SH-SY5Y (cell line): Measurements from ENCODE around the gene C2orf68.

Experiments
- GATA2 ChIP-seq: IDR thresholded peaks from 2 replicates; pipeline ENCODE4 v1.6.1; 2011; ENCODE audit warnings: mild to moderate bottlenecking, low read depth, low read length
- GATA3 ChIP-seq: IDR thresholded peaks from 2 replicates; pipeline ENCODE4 v1.6.1; 2011; ENCODE audit warnings: low read depth, mild to moderate bottlenecking, low read length, moderate library complexity

Gene C2orf68

DNA sequence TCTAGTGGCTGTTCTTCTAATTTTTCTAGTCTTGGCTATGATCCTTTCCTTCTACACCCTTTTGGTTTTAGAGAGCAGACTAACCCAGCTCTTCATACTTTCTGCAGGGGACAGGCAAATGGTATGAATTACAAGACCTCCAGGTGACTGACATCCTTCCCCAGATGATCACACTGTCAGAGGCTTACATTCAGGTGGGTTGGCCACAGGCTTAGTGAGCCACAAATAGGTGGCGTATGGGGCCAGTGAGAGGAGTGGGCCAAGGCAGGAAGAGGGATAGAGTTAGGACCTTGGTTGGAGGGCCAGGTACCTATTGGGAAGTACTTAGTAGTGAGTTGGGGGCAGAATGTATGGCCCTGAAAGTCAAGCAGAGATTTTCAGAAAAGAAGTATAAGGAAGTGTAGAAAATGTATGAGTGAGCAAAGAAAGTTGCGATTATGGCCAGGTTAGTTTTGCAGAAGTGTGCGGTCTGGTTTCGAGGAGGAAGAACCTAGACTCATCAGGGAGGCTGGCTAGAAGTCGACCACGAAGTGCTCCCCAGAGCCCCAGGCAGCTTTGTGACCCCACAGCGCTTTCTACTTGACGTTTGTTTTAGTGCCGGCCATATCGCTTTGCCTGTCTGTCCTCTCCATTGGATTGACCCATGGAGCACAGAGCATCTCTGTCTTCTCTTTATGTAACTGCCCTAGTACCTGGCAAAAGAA lies 36.1 kb upstream of the C2orf68 start:
- TF ChIP-seq GATA3 (no peak), GATA2 (no peak)

DNA sequence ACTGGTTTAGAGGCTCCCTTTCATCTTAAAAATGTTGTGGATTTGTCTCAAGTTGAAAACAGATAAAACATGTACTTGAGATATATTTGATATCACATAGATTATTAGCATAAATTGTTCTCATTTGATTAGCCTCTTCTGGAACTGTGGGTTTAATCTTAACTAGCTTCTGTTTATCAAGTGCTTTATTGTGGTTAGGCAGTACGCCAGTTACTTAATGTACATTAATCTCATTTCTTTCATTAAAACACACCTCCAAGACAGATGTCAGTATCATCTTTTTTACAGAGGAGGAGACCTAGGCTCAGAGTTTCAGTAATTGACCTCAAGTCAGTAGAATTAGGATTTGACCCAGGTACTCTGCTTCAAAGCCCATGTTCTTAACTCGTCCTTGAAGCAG lies 34.3 kb upstream of the C2orf68 start:
- TF ChIP-seq GATA3 = no peak
- no peak for TF ChIP-seq GATA2

DNA sequence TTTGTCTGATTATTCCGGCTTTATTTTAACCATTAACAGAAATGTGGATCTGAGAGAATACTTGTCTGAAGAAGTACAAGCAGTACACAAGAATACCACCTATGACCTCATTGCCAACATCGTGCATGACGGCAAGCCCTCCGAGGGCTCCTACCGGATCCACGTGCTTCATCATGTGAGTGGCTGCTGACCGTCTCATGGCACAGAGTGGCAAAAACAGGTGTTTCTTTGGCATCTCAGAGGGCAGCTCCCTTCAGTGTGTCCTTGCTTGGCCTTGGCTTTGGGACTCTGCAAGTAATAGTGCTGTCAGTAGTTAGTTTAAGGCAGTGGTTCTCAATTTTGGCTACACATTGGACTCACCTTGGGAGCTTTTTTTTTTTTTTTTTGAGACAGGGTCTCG lies 33.0 kb upstream of the C2orf68 start:
- TF ChIP-seq GATA3 (no peak), GATA2 (no peak)

DNA sequence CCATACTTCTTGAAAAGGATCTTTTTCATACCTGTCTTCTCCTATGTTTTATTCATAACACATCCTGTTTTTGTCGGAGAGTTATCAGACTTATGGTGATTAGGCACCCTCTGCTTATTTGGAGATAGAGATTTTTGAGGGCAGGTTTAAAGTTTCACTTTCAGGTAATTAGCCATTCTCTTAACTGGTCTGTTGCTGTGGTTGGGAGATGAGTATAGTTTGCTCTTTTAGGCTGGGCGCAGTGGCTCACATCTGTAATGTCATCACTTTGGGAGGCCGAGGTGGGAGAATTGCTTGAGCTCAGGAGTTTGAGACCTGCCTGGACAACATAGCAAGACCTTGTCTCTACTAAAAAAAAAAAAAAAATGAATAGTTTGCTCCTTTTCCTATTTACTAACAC lies 30.9 kb upstream of the C2orf68 start:
- TF ChIP-seq GATA2 = no peak
- no peak for TF ChIP-seq GATA3

DNA sequence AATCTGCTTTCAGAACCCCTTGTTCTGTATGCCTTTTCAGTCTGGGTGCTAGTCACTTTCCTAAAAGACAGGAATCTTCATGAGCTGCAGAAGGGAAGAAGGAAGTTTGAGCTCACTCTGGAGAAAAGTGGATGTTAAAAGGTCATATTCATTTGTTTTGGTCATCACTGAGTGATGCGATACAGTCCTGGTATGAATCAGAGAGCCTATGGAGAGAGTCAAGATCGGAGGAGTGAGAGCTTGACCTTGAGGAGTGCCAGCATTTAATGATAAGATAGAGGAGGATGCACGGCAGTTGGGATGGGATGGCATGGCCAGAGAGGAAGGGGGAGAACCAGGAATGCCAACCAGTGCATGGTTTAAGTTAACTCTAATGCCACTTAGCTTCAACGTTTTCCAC lies 23.8 kb upstream of the C2orf68 start:
- TF ChIP-seq GATA3 (no peak), GATA2 (no peak)

DNA sequence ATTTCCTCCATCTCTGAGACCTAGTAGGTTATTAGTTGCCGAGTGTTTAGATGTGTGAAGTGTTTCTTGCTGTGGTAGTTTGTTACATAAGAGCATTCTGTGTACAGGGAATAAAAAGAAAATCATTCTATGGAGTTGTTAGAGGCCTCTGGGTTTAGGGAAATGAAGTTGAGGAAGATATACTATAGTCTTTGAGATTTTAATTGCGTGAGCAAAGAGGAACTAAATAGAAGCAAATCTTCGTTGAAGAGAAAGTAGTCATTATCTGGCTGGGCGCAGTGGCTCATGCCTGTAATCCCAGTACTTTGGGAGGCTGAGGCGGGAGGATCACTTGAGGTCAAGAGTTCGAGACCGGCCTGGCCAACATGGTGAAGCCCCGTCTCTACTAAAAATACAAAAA lies 23.1 kb upstream of the C2orf68 start:
- no peak for TF ChIP-seq GATA3
- no peak for TF ChIP-seq GATA2

DNA sequence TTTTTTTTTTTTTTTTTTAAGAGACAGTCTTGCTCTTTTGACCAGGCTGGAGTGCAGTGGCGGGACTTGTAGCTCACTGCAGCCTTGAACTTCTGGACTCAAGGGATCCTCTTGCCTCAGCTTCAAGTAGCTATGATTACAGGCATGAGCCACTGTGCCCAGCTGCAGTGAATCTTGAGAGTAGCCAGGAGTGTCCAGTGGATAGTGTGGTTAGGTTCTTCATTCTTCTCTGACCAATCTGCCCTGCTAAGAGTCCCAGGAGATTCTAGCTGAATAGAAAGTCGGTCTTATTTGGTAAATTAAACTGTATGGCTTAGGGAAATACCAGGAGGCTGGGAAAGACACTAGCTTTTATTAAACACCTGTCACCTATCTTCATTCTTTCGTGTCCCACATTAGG lies 19.4 kb upstream of the C2orf68 start:
- TF ChIP-seq GATA2 = no peak
- TF ChIP-seq GATA3 = no peak

DNA sequence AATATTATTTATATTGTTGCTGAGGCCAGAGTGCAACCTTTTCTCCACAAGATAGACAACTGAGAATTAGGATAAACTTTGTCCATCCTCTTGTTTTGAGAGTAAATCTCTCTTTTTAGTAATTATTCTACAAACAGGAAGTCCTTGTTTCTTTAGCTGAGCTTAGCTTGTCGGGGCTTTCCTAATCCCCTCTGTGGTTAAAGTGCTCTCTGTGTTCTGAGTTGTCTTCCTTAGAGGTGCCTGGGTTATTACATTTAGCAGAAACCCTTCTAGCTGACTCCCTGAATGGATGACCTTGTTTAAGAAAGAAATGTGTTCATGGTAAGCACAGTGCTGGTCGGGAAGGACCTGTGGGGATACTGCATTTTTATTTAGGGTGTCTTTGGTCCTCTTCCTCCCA lies 16.8 kb upstream of the C2orf68 start:
- TF ChIP-seq GATA3 (no peak), GATA2 (no peak)

DNA sequence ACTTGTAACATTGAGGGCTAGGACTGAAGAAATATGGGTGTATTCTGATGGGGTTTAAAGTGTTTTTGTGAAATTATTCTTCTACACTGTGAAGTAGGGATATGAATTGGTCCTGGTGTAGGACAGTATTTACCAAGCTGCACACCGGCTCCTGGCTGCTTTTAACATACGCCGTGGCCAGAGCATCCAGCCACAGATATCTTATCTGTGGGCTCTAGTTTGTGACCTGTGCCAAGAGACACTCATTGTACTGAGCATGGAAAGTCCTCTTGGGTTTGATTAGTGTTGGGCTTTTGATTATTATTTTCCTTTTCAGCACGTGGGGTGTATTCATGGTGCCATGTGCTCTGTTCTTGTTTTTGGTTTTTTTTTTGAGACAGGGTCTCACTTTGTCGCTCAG lies 12.1 kb upstream of the C2orf68 start:
- TF ChIP-seq GATA2 (no peak), GATA3 (no peak)

DNA sequence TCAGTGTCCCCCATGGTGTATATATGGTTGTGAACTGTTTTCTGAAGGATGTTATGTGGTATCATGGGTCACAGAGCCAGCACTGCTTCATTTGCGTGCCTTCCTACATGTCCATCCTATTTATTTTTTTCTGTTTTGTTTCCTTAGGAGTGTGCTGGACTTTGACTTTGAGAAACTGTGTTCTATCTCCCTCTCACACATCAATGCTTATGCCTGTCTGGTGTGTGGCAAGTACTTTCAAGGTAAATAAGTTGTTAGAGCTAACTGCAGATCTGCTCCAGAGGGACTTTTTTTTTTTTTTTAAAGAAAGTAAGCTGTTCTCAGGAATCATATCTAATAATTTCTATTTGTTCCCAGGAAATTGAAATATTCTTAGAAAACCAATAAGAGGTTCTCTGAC lies 9.5 kb upstream of the C2orf68 start:
- TF ChIP-seq GATA3 = no peak
- no peak for TF ChIP-seq GATA2

DNA sequence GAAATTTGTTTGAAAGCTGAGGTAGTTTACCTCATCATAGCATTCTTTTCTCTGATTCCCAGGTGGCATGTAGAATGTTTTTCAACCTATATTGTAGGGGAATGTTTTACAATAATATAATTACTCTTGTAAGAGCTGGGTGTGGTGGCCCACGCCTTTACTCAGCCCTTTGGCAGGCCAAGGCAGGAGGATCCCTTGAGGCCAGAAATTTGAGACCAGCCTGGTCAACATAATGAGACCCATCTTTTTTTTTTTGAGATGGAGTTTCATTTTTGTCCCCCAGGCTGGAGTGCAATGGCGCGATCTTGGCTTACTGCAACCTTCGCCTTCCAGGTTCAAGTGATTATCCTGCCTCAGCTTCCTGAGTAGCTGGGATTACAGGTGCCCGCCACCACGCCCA lies 7.8 kb upstream of the C2orf68 start:
- TF ChIP-seq GATA3 (no peak), GATA2 (no peak)

DNA sequence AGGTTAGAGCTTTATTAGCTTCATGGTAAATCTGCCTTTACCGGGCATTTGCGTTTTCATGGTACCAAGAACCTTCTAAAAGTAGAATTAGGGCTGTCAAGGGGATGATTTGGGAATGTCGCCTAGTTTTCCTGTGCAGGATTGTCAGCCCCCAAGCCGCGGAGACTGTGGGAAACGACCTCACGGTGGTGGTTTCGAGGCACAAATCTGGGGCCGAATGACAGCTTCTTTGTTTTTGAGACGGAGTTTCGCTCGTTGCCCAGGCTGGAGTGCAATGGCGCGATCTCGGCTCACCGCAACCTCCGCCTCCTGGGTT lies 3.5 kb upstream of the C2orf68 start:
- TF ChIP-seq GATA2 = no peak
- no peak for TF ChIP-seq GATA3

DNA sequence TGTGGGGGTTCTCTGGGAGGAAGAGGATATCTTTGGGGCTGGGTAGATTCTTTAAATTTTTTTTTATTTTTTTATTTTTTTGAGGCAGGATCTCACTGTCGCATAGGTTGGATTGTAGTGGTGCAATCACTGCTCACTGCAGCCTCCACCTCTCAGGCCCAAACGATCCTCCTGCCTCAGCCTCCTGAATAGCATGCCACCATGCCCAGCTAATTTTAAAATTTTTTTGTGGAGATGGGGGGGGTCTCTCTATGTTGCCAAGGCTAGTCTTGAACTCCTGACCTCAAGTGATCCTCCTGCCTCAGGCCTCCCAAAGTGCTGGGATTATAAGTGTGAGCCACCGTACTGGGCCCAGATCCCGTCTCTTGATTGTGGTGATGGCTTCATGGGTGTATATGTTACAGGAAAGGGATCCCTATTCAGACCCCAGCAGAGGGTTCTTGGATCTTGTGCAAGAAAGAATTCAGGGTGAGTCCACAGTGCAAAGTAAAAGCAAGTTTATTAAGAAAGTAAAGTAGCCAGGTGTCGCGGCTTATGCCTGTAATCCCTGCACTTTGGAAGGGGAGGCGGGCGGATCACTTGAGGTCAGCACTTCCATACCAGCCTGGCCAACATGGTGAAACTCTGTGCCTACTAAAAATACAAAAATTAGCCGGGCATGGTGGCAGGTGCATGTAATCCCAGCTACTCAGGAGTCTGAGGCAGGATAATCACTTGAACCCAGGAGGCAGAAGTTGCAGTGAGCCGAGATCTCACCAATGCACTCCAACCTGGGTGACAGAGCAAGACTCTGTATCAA lies 2.0 kb upstream of the C2orf68 start:
- no peak for TF ChIP-seq GATA2
- TF ChIP-seq GATA3 = no peak

DNA sequence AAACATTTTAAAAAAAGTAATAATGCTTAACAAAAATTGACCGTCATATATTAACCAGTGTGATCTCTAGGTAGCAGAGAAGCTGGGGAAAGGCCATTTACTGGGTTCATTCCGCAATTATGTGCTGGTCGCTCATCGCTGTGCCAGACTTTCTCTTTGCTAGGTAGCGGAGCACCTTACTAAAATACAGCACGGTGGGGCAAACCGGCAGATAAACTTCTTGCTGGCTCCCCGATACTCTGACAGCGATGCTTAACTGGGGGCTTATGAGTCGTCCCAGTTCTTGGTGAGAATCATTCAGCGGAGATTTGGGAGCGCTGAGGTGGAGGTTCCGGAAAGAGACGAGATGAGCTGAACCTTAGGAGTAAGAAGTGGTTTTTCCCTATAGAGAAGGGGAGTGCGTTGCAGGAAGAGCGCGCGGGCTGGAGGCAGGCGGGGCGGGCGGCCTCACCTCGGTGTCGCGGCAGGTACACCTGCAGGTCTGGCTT lies 605 bp downstream of the C2orf68 start:
- TF ChIP-seq GATA2 (no peak), GATA3 (no peak)

DNA sequence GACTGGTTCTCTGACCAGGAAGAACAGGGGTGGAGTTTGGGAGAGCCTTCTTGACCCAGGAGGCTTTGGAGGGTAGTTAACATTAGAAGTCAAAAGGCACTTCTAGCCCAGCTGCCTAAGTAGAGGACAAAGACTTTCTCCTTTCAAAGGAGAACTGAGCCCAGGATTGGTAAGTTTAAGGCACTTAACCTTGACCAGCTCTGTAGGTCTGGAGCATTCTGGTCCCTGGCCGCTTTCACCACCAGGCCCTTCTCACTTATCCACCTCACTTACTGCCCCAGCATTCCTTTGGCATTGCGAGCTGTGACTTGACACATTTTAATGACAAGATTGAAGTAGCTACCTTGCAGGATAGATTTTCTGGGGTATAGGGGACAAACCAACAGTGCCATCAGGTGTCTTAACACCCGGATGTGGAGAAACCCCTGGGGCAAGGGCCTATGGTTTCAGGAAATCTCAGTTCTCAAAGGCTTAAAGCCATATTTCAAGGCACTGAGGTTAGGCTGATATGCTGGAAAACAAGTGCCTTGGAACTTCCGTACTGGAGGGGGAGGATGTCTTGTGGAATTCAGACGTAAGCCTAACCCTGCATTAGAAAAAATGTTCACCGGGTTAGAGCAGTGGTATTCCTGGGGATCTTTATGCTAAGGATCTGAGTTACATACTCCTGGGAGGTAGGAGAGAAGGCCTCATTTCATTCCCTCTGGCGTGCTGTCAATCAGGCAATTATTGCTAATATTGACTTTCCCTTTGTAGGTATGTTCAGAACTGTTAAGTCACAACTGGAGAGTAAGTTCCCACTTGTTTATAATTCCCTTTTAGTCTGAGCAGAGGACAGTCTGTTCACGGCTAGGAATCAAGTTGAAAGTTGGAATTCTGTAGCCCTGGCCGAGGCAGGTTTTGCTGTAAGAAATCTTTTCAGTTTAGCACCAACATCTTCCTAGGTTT lies 4.3 kb downstream of the C2orf68 start:
- no peak for TF ChIP-seq GATA2
- no peak for TF ChIP-seq GATA3

DNA sequence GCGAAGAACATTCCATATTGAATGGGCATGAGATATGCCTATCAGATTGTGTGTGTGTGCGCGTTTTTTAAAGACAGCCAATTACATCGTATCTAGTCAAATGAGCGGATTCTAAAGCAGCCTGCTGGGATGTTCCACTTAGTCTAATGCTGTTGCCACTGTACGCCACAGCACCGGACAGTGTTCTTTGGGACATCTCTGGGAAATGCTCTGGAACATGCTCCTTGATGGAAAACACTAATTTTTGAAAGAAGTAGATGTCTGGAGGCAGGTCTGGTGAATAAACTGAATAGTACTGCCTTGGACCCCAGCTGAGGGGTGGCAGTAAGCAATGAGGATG lies 5.8 kb downstream of the C2orf68 start:
- no peak for TF ChIP-seq GATA2
